HG03097 (cell line): ENCODE results near the gene RNF175.

ENCODE experiments used
- ATAC-seq: cut with Tn5 transposase; IDR thresholded peaks from one replicate; pipeline ENCODE4 v1.9.1; 2021; ENCODE audit not compliant: unreplicated experiment, low FRiP score

RNF175 gene

GRCh38 chr4:153785910-153786721, 26.3 kb upstream of the RNF175 start:
- ATAC-seq: no peak

DNA sequence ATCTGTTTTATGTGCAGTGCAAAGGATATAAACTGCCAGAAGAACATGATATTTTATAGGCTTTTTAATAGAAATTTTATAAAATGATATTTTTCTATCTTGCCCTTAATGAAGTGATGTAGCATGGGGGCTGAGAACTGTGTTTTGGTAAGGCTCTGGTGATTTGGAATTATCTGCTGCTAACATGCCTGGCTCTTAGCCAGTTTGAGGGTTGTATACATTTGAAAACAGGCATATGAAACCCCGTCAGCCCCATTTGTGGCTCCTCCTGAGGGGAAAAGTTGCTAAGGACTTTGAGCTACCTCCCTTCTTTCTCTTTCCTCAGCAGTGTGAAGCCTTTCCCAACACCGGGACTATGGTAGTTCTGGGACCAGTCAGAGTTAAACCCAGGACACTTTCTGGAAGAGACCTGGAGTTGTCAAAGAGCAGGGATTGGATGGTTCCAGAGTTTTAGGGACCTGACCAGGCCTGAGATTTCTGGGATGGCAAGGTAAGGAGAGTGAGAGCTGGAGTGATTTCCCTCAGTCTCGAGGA, 24.4 kb upstream of the RNF175 start:
- no peak for ATAC-seq

- ATAC-seq: no peak
These were observed 22.8 kb upstream of the RNF175 start for GRCh38 chr4:153782581-153782980.

GRCh38 chr4:153781717-153782416, 22.0 kb upstream of the RNF175 start:
- ATAC-seq: no peak

GRCh38 chr4:153781280-153781679, 21.5 kb upstream of the RNF175 start:
- ATAC-seq: no peak

GRCh38 chr4:153780876-153781275, 21.1 kb upstream of the RNF175 start:
- ATAC-seq: no peak

- no peak for ATAC-seq
These were observed 20.4 kb upstream of the RNF175 start for GRCh38 chr4:153780221-153780620.

DNA sequence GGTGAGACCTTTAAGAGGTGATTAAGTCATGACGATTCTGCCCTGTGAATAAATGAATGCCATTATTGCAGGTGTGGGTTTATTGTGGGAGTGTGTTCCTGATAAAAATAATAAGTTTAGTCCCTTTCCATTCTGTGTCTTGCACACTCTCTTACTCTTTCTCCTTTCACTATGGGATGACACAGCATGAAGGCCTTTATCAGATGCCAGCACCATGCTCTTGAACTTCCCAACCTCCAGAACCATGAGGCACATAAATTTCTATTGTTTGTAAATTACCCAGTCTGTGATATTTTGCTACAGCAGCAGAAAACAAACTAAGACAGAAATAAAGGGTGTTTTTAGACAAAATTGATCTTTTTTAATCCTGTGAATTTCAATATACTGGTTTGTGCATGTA, 18.6 kb upstream of the RNF175 start:
- ATAC-seq: no peak

DNA sequence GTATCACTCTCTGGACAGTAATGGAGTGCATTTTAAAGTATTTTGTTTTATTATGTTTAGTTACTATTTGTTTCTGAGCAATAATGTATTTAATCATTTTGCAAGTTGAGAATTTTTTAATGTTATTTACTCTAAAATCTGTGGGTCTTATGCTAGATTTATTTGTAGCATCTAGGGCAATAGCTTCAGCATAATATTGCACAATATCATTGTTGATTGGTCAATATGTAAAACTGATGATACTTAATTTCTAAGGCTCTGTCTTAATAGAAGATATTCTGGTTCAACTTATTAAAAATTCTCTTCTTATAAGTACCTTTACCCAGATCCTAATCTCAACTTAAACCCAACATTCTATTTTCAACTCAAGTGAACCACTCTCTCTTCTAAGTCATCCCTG, 17.6 kb upstream of the RNF175 start:
- no peak for ATAC-seq

DNA sequence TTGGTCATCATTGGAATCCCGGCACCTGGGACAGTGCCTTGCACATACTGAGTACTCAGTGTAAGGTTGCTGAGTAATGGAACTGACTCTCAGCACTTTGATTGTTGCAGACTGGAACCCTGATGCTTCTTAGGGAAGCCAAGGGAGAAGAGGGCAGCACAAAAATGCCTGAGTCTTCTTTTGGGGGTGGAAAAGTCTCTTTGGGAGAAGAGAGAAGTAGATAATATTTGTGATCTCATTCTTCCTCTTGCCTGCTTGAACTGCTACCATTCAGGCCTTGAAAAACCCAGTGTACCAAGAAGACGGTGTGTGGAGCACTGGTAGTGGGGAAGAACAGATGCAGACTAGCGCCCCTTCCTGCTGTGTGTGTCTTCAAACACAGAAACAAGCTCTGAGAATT, 16.8 kb upstream of the RNF175 start:
- ATAC-seq: no peak

DNA sequence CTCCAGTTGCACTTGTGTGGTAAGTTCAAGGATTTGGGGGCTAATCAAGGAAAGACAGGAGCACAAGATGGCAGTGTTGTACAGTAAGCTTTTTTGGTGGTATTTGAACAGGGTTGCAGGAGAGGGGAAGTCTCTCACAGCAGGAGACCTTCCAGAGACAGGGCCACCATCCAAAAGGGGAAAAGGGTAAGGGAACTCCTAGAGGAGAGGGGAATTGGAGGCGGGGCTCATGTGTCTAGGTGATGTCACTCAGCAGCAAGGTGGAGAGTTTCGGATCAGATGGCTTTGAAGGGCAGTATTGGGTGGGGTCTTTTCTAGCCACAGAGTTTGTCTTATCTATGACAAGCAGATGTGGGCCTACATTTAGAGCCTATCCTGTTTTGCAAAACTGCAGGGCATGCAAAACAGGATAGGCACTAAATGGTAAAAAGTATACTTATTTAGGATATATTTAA, 13.4 kb upstream of the RNF175 start:
- no peak for ATAC-seq

GRCh38 chr4:153771046-153771445, 11.2 kb upstream of the RNF175 start:
- ATAC-seq: no peak

DNA sequence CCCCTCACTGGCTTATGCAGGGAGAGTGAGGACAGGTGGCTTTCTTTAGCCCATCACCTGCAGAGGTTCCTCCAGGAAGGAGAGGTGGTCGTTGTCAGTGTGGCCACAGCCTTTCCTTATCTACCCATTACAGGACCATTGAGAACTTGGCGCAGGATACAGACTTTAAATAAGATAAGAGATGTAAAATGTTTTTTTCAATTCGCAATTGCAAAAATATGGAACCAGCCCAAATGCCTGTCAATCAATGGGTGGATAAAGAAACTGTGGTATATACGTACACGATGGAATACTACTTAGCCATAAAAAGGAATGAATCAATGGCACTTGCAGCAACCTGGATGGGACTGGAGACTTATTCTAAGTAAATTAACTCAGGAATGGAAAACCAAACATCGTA, 6.9 kb upstream of the RNF175 start:
- ATAC-seq: no peak

DNA sequence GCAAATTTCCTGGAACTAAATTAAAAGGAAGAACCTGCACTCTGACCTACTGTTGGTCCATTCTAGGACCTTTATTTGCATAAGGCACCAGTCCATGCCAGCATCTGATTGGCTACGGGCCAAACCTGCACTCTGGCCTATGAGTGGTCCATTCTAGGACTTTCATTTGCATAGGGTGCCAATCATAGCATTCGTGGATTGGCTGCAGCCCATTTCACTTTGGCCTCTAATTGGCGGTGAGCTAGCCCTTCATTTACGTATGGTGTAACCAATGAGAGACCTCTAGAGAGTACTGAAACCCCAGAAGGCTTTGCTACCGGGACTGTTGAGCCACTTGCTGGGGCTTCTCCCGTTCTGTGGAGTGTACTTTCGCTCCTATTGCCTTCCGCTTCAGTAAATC, 6.1 kb upstream of the RNF175 start:
- no peak for ATAC-seq

GRCh38 chr4:153764601-153765368, 5.0 kb upstream of the RNF175 start:
- no peak for ATAC-seq

GRCh38 chr4:153763404-153763803, 3.6 kb upstream of the RNF175 start:
- no peak for ATAC-seq

GRCh38 chr4:153758688-153759406, 977 bp downstream of the RNF175 start:
- ATAC-seq: no peak

DNA sequence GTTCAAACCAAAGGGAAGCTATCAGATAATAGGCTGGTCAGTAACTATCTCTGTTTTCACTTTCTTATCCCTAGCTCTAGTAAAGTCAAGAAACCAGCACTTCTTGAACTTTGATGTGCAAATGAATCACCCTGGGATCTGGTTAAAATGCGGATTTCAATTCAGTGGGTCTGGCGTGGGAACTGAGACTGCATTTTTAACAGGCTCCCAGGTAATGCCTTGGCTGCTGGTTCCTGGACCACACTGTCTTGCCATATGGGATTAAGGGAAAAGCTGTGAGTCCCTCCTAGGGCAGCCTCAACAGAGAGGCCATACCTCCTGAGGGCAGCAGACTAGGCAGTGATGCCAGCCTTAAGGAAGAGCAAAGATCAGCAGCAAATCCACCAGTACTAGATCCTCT, 1.7 kb downstream of the RNF175 start:
- no peak for ATAC-seq

DNA sequence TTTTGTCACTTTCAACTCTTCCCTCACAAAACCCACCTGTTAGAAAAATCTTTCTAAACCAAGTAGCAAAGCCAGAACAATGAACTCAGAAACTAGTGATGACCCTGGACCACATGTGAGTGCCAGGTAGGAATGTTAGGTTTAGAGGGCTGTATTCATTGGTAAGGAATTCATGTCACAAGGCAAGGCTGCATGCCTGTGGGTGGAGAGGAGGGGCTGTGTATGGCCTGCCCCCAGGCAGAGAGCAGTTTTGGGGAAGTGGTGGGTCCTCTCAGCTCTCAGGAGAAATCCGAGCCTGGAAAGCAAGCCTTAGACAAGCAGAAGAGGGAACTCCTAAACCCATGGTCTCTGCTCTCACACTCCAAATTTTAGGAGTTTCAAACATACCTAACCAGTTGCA, 2.4 kb downstream of the RNF175 start:
- ATAC-seq: no peak

DNA sequence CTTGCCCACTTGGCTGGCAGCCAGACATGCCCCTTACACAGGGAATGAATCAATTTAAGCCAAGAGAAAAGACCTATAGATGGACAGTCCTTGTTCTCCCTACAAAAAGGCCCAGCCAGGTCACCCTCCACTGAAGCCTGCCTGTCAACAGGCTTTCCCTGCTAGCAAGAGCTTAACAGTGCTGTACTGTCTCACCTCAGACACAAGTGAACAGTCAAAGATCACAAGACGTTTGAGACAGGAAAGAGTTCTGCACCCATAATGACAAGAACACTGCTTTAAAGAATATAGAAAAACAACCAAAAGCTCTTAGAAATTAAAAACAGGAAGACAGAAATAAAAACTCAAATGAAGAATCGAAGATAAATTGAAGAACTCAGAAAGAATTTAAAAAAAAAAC, 4.6 kb downstream of the RNF175 start:
- no peak for ATAC-seq
